ENCODE results near the gene RBBP8NL.

RBBP8NL gene

GRCh38 chr20:62361799-62362589 lies 65.3 kb downstream of the RBBP8NL start:
- H3K27me3 ChIP-seq (ENCODE audit: insufficient read depth, low read length, poor library complexity, severe bottlenecking), result no peaks in the 10 kb centered on the region
- H3F3A ChIP-seq (ENCODE audit: low read depth), result no peaks in the 10 kb centered on the region
- H4K20me1 ChIP-seq (ENCODE audit: insufficient read depth, low read length, poor library complexity, severe bottlenecking), result no peaks in the 10 kb centered on the region
- no peaks in the 10 kb centered on the region for H3K9me3 ChIP-seq (ENCODE audit: insufficient read depth, low read depth, low read length)
- H3K4me1 ChIP-seq (ENCODE audit: insufficient read depth, low read length, poor library complexity, severe bottlenecking), result no peaks in the 10 kb centered on the region
- H3K4me3 ChIP-seq (ENCODE audit: low read length, poor library complexity, severe bottlenecking), result no peak overlapping the region
- H3K9me2 ChIP-seq (replicated peaks; ENCODE audit: low read depth, low read length), result no peaks in the 10 kb centered on the region
- H3K9ac ChIP-seq (ENCODE audit: low read depth, low read length, poor library complexity, severe bottlenecking), result no peak overlapping the region
- no peak overlapping the region for H2AFZ ChIP-seq (ENCODE audit: low read length)
- H3K4me2 ChIP-seq (ENCODE audit: low read depth, low read length, poor library complexity, severe bottlenecking), result no peak overlapping the region
- no peaks in the 10 kb centered on the region for H3K79me2 ChIP-seq (ENCODE audit: insufficient read depth, low read length)
- H3K36me3 ChIP-seq (ENCODE audit: insufficient read depth, low read length), result no peaks in the 10 kb centered on the region
- TF ChIP-seq, protein P1, sequence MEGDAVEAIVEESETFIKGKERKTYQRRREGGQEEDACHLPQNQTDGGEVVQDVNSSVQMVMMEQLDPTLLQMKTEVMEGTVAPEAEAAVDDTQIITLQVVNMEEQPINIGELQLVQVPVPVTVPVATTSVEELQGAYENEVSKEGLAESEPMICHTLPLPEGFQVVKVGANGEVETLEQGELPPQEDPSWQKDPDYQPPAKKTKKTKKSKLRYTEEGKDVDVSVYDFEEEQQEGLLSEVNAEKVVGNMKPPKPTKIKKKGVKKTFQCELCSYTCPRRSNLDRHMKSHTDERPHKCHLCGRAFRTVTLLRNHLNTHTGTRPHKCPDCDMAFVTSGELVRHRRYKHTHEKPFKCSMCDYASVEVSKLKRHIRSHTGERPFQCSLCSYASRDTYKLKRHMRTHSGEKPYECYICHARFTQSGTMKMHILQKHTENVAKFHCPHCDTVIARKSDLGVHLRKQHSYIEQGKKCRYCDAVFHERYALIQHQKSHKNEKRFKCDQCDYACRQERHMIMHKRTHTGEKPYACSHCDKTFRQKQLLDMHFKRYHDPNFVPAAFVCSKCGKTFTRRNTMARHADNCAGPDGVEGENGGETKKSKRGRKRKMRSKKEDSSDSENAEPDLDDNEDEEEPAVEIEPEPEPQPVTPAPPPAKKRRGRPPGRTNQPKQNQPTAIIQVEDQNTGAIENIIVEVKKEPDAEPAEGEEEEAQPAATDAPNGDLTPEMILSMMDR (conservative IDR thresholded peaks at IDR 0.05; ENCODE audit: low read length), result no peak
- TF ChIP-seq EZH2phosphoT487 (IDR thresholded peaks at IDR 0.05; ENCODE audit: borderline replicate concordance), result no peak

DNA sequence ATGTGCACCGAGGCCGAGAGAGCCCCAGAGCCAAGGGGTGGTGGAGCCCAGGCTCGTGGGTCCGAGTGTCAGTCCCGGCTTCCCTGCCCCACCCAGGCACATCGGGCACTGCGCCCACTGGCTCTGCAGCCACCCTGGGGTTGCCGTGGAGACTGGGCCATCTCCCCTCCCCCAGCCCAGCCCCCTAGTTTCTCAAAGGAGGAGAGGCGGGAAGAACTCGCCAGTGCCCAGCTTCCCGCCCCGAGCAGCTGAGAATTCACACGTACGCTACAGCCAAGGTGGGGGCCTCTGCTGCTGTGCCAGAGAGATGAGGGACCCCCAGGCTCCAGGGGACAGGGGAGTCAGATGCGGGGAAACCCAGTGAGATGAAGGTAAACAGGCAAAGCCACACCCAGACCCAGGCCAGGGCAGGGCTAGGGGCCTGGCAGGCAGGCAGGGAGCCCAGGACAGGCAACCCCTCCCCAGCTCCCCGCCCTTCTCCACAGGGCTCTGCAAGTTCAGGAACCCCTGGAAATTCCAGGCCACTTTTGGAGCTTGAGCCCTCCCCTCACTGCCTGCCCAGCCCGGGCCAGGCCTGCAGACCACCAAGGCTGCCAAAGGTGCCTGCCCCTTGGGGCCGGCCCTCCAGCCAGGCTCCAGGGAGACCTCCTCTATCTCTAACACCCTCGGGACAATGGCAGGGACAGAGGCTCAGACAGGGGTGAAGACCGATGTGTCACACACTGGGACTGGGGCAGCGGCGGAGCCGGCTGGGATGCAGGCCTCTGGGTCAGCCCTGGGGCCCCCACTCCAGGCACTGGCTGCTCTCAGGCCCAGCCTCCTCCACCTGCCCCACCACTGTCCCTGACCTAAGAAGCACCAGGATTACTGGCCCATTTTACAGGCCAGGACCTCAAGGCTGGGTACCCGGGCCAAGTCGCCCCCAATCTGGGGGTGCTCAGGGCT lies 66.2 kb downstream of the RBBP8NL start:
- no peak overlapping the region for H3K4me3 ChIP-seq (ENCODE audit: low read length, poor library complexity, severe bottlenecking)
- no peaks in the 10 kb centered on the region for H3K9me3 ChIP-seq (ENCODE audit: insufficient read depth, low read depth, low read length)
- H3F3A ChIP-seq (ENCODE audit: low read depth), result no peaks in the 10 kb centered on the region
- H3K4me2 ChIP-seq (ENCODE audit: low read depth, low read length, poor library complexity, severe bottlenecking), result no peak overlapping the region
- H3K27me3 ChIP-seq (ENCODE audit: insufficient read depth, low read length, poor library complexity, severe bottlenecking), result no peaks in the 10 kb centered on the region
- H3K9me2 ChIP-seq (replicated peaks; ENCODE audit: low read depth, low read length), result no peaks in the 10 kb centered on the region
- no peak overlapping the region for H2AFZ ChIP-seq (ENCODE audit: low read length)
- H3K79me2 ChIP-seq (ENCODE audit: insufficient read depth, low read length), result no peaks in the 10 kb centered on the region
- no peaks in the 10 kb centered on the region for H3K4me1 ChIP-seq (ENCODE audit: insufficient read depth, low read length, poor library complexity, severe bottlenecking)
- no peaks in the 10 kb centered on the region for H4K20me1 ChIP-seq (ENCODE audit: insufficient read depth, low read length, poor library complexity, severe bottlenecking)
- H3K36me3 ChIP-seq (ENCODE audit: insufficient read depth, low read length), result no peaks in the 10 kb centered on the region
- TF ChIP-seq, protein P1 (conservative IDR thresholded peaks at IDR 0.05; ENCODE audit: low read length), result no peak
- TF ChIP-seq EZH2phosphoT487 (IDR thresholded peaks at IDR 0.05; ENCODE audit: borderline replicate concordance), result no peak
- no peak overlapping the region for H3K9ac ChIP-seq (ENCODE audit: low read depth, low read length, poor library complexity, severe bottlenecking)
